ENCODE measurements around the gene CEMIP. TPM values are rescaled to one million over a fixed set of nuclear protein-coding genes. Genes with fewer than 3 reads are reported as not detected.

Gene CEMIP
- total RNA-seq, 2 experiments from 2014 or later, result not detected

GRCh38 chr15:80978685-80979329 is 199.6 kb downstream of the CEMIP start:
- H2AFZ ChIP-seq (ENCODE audit: low read length), result no peak overlapping the region
- H3K36me3 ChIP-seq (ENCODE audit: insufficient read depth, low read length), result peaks cover 59% of the 10 kb centered on the region
- H3K79me2 ChIP-seq (ENCODE audit: insufficient read depth, low read depth, low read length), result peaks cover 16% of the 10 kb centered on the region; the same call in 1 of the 2 replicates
- no peaks in the 10 kb centered on the region for H3K9me3 ChIP-seq (ENCODE audit: low read length)
- intact Hi-C loops (cut with micrococcal nuclease; ENCODE audit: unreplicated experiment), result loop anchor here (1.0 kb wide), 1 partner anchor 10 kb away; the partner anchor contains the start of gene MESD
- no peaks in the 10 kb centered on the region for H3K9me2 ChIP-seq (ENCODE audit: insufficient read depth, low read length)
- ChIA-PET POLR2A (interaction anchor here (0.7 to 1.8 kb wide), 3 partner anchors 9 to 130 kb away, joined by 3 to 10 read pairs (median 5); partner anchors contain the start of gene TLNRD1), CTCF (ENCODE audit: unreplicated experiment) (interaction anchor here (0.7 to 1.2 kb wide), 2 partner anchors 23 to 287 kb away, joined by 4 read pairs; no protein-coding TSS in a partner anchor)
- peak overlapping the region; percentile 61 for H3K27ac ChIP-seq (ENCODE audit: low read depth, low read length, poor library complexity, severe bottlenecking)
- TSS peak; percentile 64 for BruUV-seq (replicated peaks)
- TF ChIP-seq CTCF (conservative IDR thresholded peaks at IDR 0.05; ENCODE audit: low read length), result no peak
- no peak for TF ChIP-seq EZH2phosphoT487 (IDR thresholded peaks at IDR 0.05; ENCODE audit: borderline replicate concordance, low read depth, low read length)
- no peak overlapping the region for H3K4me3 ChIP-seq (ENCODE audit: low read depth, low read length, poor library complexity, severe bottlenecking)
- H3K4me1 ChIP-seq (ENCODE audit: insufficient read depth, low read length, poor library complexity, severe bottlenecking), result peaks cover 29% of the 10 kb centered on the region
- H4K20me1 ChIP-seq (ENCODE audit: insufficient read depth, low read length), result peaks cover 16% of the 10 kb centered on the region
- no peak for DNase-seq (ENCODE audit: low spot score)
- peak overlapping the region; percentile 47 for H3K4me2 ChIP-seq (ENCODE audit: low read length)

- intact Hi-C loops (cut with micrococcal nuclease; ENCODE audit: unreplicated experiment), result loop anchor here (1.0 kb wide), 1 partner anchor 10 kb away; the partner anchor contains the start of gene MESD
- POLR2A ChIA-PET, result interaction anchor here (0.7 to 1.8 kb wide), 5 partner anchors 9 to 286 kb away, joined by 3 to 10 read pairs (median 5); partner anchors contain the start of gene TLNRD1
- H3K9me2 ChIP-seq (ENCODE audit: insufficient read depth, low read length), result no peaks in the 10 kb centered on the region
- no TSS peak for BruUV-seq (replicated peaks)
- H3K79me2 ChIP-seq (ENCODE audit: insufficient read depth, low read depth, low read length), result peaks cover 24% of the 10 kb centered on the region; the same call in 1 of the 2 replicates
- CTCF ChIA-PET (ENCODE audit: unreplicated experiment), result interaction anchor here (0.7 to 1.2 kb wide), 4 partner anchors 10 to 286 kb away, joined by 3 to 4 read pairs (median 4); no protein-coding TSS in a partner anchor
- H3K4me2 ChIP-seq (ENCODE audit: low read length), result peak overlapping the region; percentile 47
- peaks cover 59% of the 10 kb centered on the region for H3K36me3 ChIP-seq (ENCODE audit: insufficient read depth, low read length)
- H2AFZ ChIP-seq (ENCODE audit: low read length), result no peak overlapping the region
- no peaks in the 10 kb centered on the region for H3K9me3 ChIP-seq (ENCODE audit: low read length)
- DNase-seq (ENCODE audit: low spot score), result no peak
- H3K4me3 ChIP-seq (ENCODE audit: low read depth, low read length, poor library complexity, severe bottlenecking), result peak overlapping the region; percentile 5
- H4K20me1 ChIP-seq (ENCODE audit: insufficient read depth, low read length), result peaks cover 16% of the 10 kb centered on the region
- H3K27ac ChIP-seq (ENCODE audit: low read depth, low read length, poor library complexity, severe bottlenecking), result peak overlapping the region; percentile 61
- peaks cover 29% of the 10 kb centered on the region for H3K4me1 ChIP-seq (ENCODE audit: insufficient read depth, low read length, poor library complexity, severe bottlenecking)
- TF ChIP-seq CTCF (conservative IDR thresholded peaks at IDR 0.05; ENCODE audit: low read length) (no peak), EZH2phosphoT487 (IDR thresholded peaks at IDR 0.05; ENCODE audit: borderline replicate concordance, low read depth, low read length) (no peak)
Observed at GRCh38 chr15:80979538-80980200, 200.5 kb downstream of the CEMIP start.

Measured in OCI-LY7 (cell line).